ENCODE results near the gene CCL7. TPM values are rescaled to one million over a fixed set of nuclear protein-coding genes. Genes with fewer than 3 reads are reported as not detected.
"Not testable (repeated sequence)": the region's sequence is repeated elsewhere in the genome, so short reads cannot be mapped to it uniquely, and the experiment has no call there.

The CCL7 gene
- not detected for total RNA-seq
- 0 reads per million in 2 donors for total RNA-seq

DNA sequence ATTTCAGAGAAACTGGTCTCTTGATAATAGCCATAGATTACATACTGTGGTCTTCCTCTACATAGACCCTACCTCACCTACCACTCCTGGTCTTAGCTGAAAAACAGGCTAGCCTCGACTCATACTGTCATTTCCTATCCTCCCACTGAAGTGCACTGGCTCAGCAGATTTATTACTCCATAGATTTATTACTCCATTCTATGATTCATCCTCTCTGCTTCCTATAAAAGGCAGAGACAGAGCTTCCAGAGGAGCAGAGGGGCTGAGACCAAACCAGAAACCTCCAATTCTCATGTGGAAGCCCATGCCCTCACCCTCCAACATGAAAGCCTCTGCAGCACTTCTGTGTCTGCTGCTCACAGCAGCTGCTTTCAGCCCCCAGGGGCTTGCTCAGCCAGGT lies at the start of gene CCL7:
Gene CCL7, plus strand, starts transcription at position 253 of the 400 bp plus-strand sequence. Its CDS starts 70 bp downstream, at position 323.
- Mint-ChIP-seq H3K27me3 (peaks cover 87% of the 10 kb centered on the region), H3K36me3 (ENCODE audit: low read depth) (peaks cover 1% of the 10 kb centered on the region), H3K4me3 (no peak within 1 kb of the TSS), H3K27ac (no peak within 1 kb of the TSS), H3K4me1 (no peaks in the 10 kb centered on the region)
- ATAC-seq (no peak), DNase-seq (no peak)
- H3K9me3 ChIP-seq (ENCODE audit: control insufficient read depth, low read length, poor library complexity, severe bottlenecking), result no peaks in the 10 kb centered on the region

- H3K36me3 Mint-ChIP-seq (ENCODE audit: low read depth), result peaks cover 2% of the 10 kb centered on the region
- H3K27me3 Mint-ChIP-seq, result peaks cover 56% of the 10 kb centered on the region
- no peak for DNase-seq
- H3K4me3 Mint-ChIP-seq, result no peak overlapping the region
- no peaks in the 10 kb centered on the region for H3K9me3 ChIP-seq (ENCODE audit: control insufficient read depth, low read length, poor library complexity, severe bottlenecking)
- no peak for ATAC-seq
- H3K27ac Mint-ChIP-seq, result no peak overlapping the region
- H3K4me1 Mint-ChIP-seq, result no peaks in the 10 kb centered on the region
Measured at GRCh38 chr17:34220752-34221395, 49.1 kb upstream of the CCL7 start.

DNA sequence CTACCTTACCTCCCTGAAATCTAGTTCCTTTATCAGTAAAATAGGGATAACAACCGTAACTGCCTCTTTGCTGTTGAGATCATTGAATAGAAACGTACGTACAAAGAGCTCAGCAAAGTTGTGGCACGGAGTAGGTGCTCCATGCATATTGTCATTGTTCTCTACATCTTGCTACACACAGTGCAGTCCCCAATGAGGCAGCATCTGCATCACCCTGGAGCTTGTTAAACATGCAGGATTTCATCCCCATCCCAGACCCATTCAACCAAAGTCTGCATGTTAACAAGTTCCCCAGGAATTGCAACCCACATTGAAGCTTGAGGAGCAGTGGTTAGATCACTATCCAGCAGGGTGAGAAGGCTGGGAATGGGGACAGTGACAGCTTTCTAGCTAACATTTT lies 48.6 kb upstream of the CCL7 start:
- no peak for ATAC-seq
- no peak for DNase-seq
- no peaks in the 10 kb centered on the region for H3K4me1 Mint-ChIP-seq
- no peaks in the 10 kb centered on the region for H3K9me3 ChIP-seq (ENCODE audit: control insufficient read depth, low read length, poor library complexity, severe bottlenecking)
- no peak overlapping the region for H3K4me3 Mint-ChIP-seq
- H3K27me3 Mint-ChIP-seq, result peaks cover 52% of the 10 kb centered on the region
- H3K36me3 Mint-ChIP-seq (ENCODE audit: low read depth), result no peaks in the 10 kb centered on the region
- no peak overlapping the region for H3K27ac Mint-ChIP-seq

DNA sequence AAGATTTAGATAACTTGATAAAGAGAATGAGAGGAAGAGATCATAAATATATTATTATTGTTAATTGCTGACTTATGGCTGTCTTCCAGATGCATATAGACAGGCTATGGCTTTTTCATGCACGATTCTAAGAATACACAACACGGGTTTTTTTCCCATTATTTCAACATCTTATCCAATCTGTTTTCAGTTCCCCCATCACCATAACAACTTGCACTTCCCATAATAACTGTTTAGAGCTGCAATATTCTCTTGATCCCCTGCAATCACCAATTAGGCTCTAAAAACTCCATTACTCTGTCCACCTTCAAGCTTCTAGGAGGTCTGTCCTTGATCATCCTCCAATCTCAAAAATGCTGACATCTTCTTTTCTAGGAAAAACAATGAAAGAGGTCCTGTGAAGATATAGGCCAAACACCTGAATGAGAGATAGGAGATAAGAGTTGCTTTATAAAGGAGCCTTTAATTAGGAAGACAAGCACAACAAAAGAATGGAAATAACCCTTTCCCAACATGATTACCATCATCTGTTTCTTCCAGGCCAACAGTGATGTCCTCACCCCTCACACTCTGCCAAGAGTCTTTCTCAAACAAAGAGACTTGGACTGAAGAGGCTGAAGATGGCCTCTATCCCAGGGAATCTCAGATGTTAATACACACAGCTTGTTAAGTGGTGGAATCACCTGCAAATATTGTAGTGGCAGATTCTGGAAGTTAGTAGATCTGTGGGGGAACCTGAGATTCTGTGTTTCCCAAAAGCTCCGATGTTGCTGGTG lies 47.1 kb upstream of the CCL7 start:
- DNase-seq (no peak), ATAC-seq (no peak)
- Mint-ChIP-seq H3K4me3 (no peak overlapping the region), H3K27ac (no peak overlapping the region), H3K27me3 (peaks cover 44% of the 10 kb centered on the region), H3K36me3 (ENCODE audit: low read depth) (no peaks in the 10 kb centered on the region), H3K4me1 (no peaks in the 10 kb centered on the region)
- H3K9me3 ChIP-seq (ENCODE audit: control insufficient read depth, low read length, poor library complexity, severe bottlenecking), result peaks cover 3% of the 10 kb centered on the region

DNA sequence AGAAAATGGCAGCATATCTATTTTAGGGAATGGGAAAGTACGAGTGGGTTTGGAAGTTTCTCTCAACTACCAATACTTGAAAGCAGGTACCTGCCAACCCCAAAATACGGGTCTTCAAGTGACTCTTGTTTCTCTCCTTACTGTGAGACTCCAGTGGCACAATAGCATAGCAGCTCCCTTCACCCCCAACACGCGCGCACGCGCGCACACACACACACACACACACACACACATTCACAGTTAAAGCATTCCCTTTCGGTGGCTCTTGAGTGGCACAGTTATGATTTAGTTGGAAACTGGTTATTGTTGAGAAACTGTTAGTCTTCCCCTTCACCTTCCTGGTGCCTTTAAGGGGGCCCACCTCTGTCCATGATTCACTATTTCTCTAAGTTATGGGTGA lies 45.0 kb upstream of the CCL7 start:
- peaks cover 5% of the 10 kb centered on the region for H3K9me3 ChIP-seq (ENCODE audit: control insufficient read depth, low read length, poor library complexity, severe bottlenecking)
- Mint-ChIP-seq H3K36me3 (ENCODE audit: low read depth) (no peaks in the 10 kb centered on the region), H3K27me3 (peaks cover 40% of the 10 kb centered on the region), H3K27ac (no peak overlapping the region), H3K4me1 (no peaks in the 10 kb centered on the region), H3K4me3 (no peak overlapping the region)
- DNase-seq (no peak), ATAC-seq (no peak)

DNA sequence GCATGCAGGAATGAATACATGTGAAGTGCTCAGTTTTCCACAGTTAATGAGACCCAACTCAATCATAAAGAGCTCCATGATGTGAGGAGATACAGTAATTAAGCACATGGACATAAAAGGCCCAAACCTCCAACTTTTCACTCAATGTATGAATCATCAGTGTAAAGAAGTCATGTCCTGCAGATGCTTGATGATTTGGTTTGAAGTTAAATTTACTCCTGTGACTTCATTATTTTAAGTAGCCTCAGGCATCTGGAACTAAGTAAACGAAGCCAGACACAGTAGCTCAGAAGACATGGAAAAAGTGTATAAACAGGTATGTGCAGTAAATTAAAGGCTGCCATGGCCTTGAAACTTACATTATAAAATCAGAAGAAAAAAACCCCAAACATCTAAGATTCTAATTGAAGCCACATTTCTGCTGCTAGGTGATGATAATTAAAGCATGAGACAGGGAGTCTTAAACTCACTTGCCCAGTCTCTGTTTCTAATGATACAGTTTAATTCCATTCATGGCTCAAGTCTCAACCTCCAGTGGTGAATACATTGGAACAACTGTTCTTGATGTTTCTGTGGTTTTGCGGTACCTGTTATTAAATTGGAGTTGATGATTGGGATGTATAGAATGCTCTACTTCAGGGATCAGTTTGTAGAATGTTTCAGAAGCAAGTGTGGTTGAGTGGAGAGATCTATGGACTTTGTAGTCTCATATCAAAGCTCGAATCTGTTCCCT lies 43.8 kb upstream of the CCL7 start:
- DNase-seq (no peak), ATAC-seq (no peak)
- H3K9me3 ChIP-seq (ENCODE audit: control insufficient read depth, low read length, poor library complexity, severe bottlenecking), result peaks cover 7% of the 10 kb centered on the region
- Mint-ChIP-seq H3K27me3 (peaks cover 37% of the 10 kb centered on the region), H3K27ac (no peak overlapping the region), H3K36me3 (ENCODE audit: low read depth) (no peaks in the 10 kb centered on the region), H3K4me1 (no peaks in the 10 kb centered on the region), H3K4me3 (no peak overlapping the region)

- ATAC-seq, result no peak
- H3K27me3 Mint-ChIP-seq, result peaks cover 35% of the 10 kb centered on the region
- DNase-seq, result no peak
- no peaks in the 10 kb centered on the region for H3K4me1 Mint-ChIP-seq
- no peak overlapping the region for H3K27ac Mint-ChIP-seq
- no peak overlapping the region for H3K4me3 Mint-ChIP-seq
- no peaks in the 10 kb centered on the region for H3K36me3 Mint-ChIP-seq (ENCODE audit: low read depth)
- peaks cover 7% of the 10 kb centered on the region for H3K9me3 ChIP-seq (ENCODE audit: control insufficient read depth, low read length, poor library complexity, severe bottlenecking)
Measured at GRCh38 chr17:34226744-34227034, 43.3 kb upstream of the CCL7 start.

DNA sequence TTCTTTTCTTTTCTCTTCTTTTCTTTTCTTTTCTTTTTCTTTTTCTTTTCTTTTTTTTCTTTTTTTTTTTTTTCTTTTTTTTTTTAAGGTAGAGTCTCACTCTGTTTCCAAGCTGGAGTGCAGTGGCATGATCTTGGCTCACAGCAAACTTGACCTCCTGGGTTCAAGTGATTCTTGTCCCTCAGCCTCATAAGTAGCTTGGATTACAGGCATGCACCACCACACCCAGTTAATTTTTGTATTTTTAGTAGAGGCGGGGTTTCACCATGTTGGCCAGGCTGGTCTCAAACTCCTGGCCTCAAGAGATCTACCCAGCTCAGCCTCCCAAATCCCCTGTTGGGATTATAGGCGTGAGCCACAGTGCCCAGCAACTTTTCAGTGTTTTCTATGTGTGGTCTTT lies 42.7 kb upstream of the CCL7 start:
- H3K27me3 Mint-ChIP-seq, result peaks cover 29% of the 10 kb centered on the region
- H3K4me1 Mint-ChIP-seq, ATAC-seq: not testable (repeated sequence)

DNA sequence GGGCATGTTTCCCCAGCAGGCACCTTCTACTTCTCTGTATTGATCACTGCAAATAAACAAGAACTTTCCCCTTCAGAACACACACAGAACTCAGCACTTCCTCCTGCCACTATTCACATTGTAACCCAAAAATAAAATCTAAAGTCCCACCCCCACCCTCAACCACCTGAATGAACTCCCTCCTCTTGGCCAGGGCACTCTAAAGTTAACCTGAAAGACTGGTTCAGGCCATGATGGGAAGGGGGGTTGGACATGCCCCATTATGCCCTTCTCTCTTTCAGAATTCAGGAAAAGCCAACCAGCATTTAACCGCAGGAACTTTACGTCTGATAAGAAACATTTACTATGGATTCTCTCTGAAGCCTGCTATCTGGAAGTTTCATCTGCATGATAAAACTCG lies 42.3 kb upstream of the CCL7 start:
- Mint-ChIP-seq H3K36me3 (ENCODE audit: low read depth) (no peaks in the 10 kb centered on the region), H3K4me3 (no peak overlapping the region), H3K27me3 (peaks cover 28% of the 10 kb centered on the region), H3K4me1 (no peaks in the 10 kb centered on the region), H3K27ac (no peak overlapping the region)
- H3K9me3 ChIP-seq (ENCODE audit: control insufficient read depth, low read length, poor library complexity, severe bottlenecking), result peaks cover 7% of the 10 kb centered on the region
- ATAC-seq (no peak), DNase-seq (no peak)

More for the DNA sequence above, 42.7 kb upstream of the CCL7 start:
- not testable (repeated sequence) for H3K9me3 ChIP-seq (ENCODE audit: control insufficient read depth, low read length, poor library complexity, severe bottlenecking); H3K36me3 Mint-ChIP-seq (ENCODE audit: low read depth); H3K4me3 Mint-ChIP-seq; H3K27ac Mint-ChIP-seq; DNase-seq

- H3K9me3 ChIP-seq (ENCODE audit: control insufficient read depth, low read length, poor library complexity, severe bottlenecking), result peaks cover 7% of the 10 kb centered on the region
- Mint-ChIP-seq H3K27me3 (peaks cover 39% of the 10 kb centered on the region), H3K36me3 (ENCODE audit: low read depth) (no peaks in the 10 kb centered on the region), H3K4me3 (no peak overlapping the region), H3K4me1 (peaks cover 4% of the 10 kb centered on the region), H3K27ac (no peak overlapping the region)
- ATAC-seq (no peak), DNase-seq (no peak)
Measured at GRCh38 chr17:34228781-34229180, 41.2 kb upstream of the CCL7 start.

DNA sequence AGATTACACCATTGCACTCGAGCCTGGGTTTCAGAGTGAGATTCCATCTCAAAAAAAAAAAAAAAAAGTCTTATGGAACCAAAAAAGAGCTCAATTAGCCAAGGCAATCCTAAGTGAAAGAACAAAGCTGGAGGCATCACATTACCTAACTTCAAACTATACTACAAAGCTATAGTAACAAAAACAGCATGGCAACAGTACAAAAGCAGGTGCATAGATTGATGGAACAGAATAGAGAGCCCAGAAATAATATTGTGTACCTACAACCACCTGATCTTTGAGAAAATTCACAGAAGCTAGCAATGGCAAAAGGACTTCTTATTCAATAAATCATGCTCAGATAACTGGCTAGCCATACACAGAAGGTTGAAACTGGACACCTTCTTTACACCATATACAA lies 39.7 kb upstream of the CCL7 start:
- Mint-ChIP-seq H3K4me1 (peaks cover 4% of the 10 kb centered on the region), H3K27ac (no peak overlapping the region), H3K27me3 (peaks cover 41% of the 10 kb centered on the region), H3K36me3 (ENCODE audit: low read depth) (no peaks in the 10 kb centered on the region), H3K4me3 (no peak overlapping the region)
- ATAC-seq (no peak), DNase-seq (no peak)
- H3K9me3 ChIP-seq (ENCODE audit: control insufficient read depth, low read length, poor library complexity, severe bottlenecking), result peaks cover 7% of the 10 kb centered on the region

GRCh38 chr17:34234616-34235015 lies 35.4 kb upstream of the CCL7 start:
- Mint-ChIP-seq H3K36me3 (ENCODE audit: low read depth) (peaks cover 3% of the 10 kb centered on the region), H3K27ac (no peak overlapping the region), H3K27me3 (peaks cover 54% of the 10 kb centered on the region), H3K4me3 (no peak overlapping the region), H3K4me1 (peaks cover 7% of the 10 kb centered on the region)
- H3K9me3 ChIP-seq (ENCODE audit: control insufficient read depth, low read length, poor library complexity, severe bottlenecking), result peaks cover 2% of the 10 kb centered on the region
- ATAC-seq, result no peak
- no peak for DNase-seq

DNA sequence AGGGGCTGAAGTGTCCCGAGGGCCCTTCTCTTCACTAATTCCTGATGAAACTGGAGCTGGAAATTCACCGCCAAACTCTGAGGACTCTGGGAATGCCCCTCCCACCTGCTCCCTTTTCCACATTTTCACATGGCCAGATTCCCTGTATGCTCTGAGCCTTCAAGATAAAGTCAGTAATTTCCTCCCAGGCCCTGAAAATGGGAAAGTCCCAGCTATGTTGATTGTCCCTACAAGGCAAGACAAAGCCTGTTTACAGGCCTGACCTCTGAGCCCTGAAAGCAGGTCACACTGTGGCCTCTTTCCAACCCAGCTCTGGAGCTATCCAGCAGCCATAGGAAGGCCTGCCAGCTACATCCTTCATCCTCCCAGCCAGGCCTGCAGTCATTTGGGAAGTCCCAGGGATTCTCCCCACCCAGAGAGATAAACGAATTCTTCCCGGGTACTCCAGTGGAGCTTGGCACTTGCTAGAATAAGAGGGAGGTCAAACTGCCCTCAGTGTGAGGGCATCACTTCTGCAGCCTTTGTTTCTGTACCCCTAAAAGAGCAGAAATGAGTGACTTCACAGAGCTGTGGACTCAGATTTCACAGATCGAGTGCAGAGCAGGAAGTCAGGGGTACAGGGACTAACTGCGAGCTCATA lies 34.5 kb upstream of the CCL7 start:
- Mint-ChIP-seq H3K4me3 (no peak overlapping the region), H3K4me1 (peaks cover 7% of the 10 kb centered on the region), H3K36me3 (ENCODE audit: low read depth) (peaks cover 3% of the 10 kb centered on the region), H3K27ac (no peak overlapping the region), H3K27me3 (peaks cover 61% of the 10 kb centered on the region)
- no peak for ATAC-seq
- no peak for DNase-seq
- H3K9me3 ChIP-seq (ENCODE audit: control insufficient read depth, low read length, poor library complexity, severe bottlenecking), result peaks cover 2% of the 10 kb centered on the region

Data from T-helper 17 cell (primary cell).